HG02759 (cell line): ENCODE data around the gene NECAP2.
A peak's percentile ranks its signal among the peaks of the same experiment; 100 is the strongest.
"Not testable (repeated sequence)": the region's sequence is repeated elsewhere in the genome, so short reads cannot be mapped to it uniquely, and the experiment has no call there.

Source experiments
- ATAC-seq: cut with Tn5 transposase; IDR thresholded peaks from one replicate; pipeline ENCODE4 v1.9.1; 2021; ENCODE audit warnings: mild to moderate bottlenecking, moderate library complexity; ENCODE audit not compliant: unreplicated experiment

Gene NECAP2

GRCh38 chr1:16425125-16426025 lies 15.1 kb upstream of the NECAP2 start:
- no peak for ATAC-seq

GRCh38 chr1:16430606-16431005 lies 9.9 kb upstream of the NECAP2 start:
- ATAC-seq, result no peak

GRCh38 chr1:16433030-16433429 lies 7.5 kb upstream of the NECAP2 start:
- no peak for ATAC-seq

- ATAC-seq, result no peak
Measured at GRCh38 chr1:16434007-16434406, 6.5 kb upstream of the NECAP2 start.

GRCh38 chr1:16434501-16434900 lies 6.0 kb upstream of the NECAP2 start:
- ATAC-seq, result no peak

- ATAC-seq, result no peak
Measured at GRCh38 chr1:16436946-16437474, 3.5 kb upstream of the NECAP2 start, which contains the start of gene SPATA21. SPATA21 (minus strand) TSS chr1:16437424; CDS start chr1:16431371, 6,053 bp downstream.

GRCh38 chr1:16438516-16438915 lies 2.0 kb upstream of the NECAP2 start:
- no peak for ATAC-seq

GRCh38 chr1:16438924-16439323 lies 1.6 kb upstream of the NECAP2 start:
- ATAC-seq, result no peak

- ATAC-seq, result peak; percentile 17
Measured at GRCh38 chr1:16440131-16440469, 424 bp upstream of the NECAP2 start.

- peak; percentile 4 for ATAC-seq
Measured at GRCh38 chr1:16441282-16441665, 750 bp downstream of the NECAP2 start.

- ATAC-seq, result no peak
Measured at GRCh38 chr1:16442265-16442664, 1.7 kb downstream of the NECAP2 start.

- ATAC-seq, result no peak
Measured at GRCh38 chr1:16442941-16443340, 2.4 kb downstream of the NECAP2 start.

GRCh38 chr1:16443975-16444770 lies 3.6 kb downstream of the NECAP2 start:
- no peak for ATAC-seq

GRCh38 chr1:16445052-16445451 lies 4.5 kb downstream of the NECAP2 start:
- no peak for ATAC-seq

GRCh38 chr1:16446116-16446515 lies 5.6 kb downstream of the NECAP2 start:
- ATAC-seq, result no peak

GRCh38 chr1:16447641-16448040 lies 7.1 kb downstream of the NECAP2 start:
- ATAC-seq, result no peak

- ATAC-seq, result no peak
Measured at GRCh38 chr1:16449065-16449464, 8.5 kb downstream of the NECAP2 start.

GRCh38 chr1:16449666-16450065 lies 9.1 kb downstream of the NECAP2 start:
- ATAC-seq, result no peak

- ATAC-seq, result no peak
Measured at GRCh38 chr1:16450863-16451481, 10.4 kb downstream of the NECAP2 start.

GRCh38 chr1:16451841-16452528 lies 11.5 kb downstream of the NECAP2 start:
- no peak for ATAC-seq

- ATAC-seq, result not testable (repeated sequence)
Measured at GRCh38 chr1:16454909-16455308, 14.4 kb downstream of the NECAP2 start.
